Adrenal gland (tissue), 12 donors: ENCODE data around the gene ZNF765. TPM values are rescaled to one million over a fixed set of nuclear protein-coding genes. Genes with fewer than 3 reads are reported as not detected.
"Not testable (repeated sequence)": the region's sequence is repeated elsewhere in the genome, so short reads cannot be mapped to it uniquely, and the experiment has no call there.

ENCODE experiments used
- DNase-seq, 7 donors: peaks; one replicate each; pipeline ENCODE4 v3.0.0-alpha.2; 2019 to 2020
- H3K27ac ChIP-seq, 5 donors: fragments of 200-600 bp; sonication (generic) in 4 of 5; 1 replicate in 3 of 5; 2 replicates in 2 of 5; pipeline versions ENCODE4 v1.5.1 to v1.8.0; 2016 to 2020; ENCODE audit warnings: mild to moderate bottlenecking in 1 of 5
- H3K27me3 ChIP-seq: fragments of 200-600 bp; 2 replicates; pipeline ENCODE4 v1.8.0; 2021
- H3K36me3 ChIP-seq, 2 donors: fragments of 200-600 bp; replicated peaks in 1 of 2; 1 replicate in 1 of 2; 2 replicates in 1 of 2; pipeline versions ENCODE4 v1.5.1 to v1.8.0; 2018 to 2022
- H3K4me1 ChIP-seq, 2 donors: fragments of 200-600 bp; replicated peaks in 1 of 2; 1 replicate in 1 of 2; 2 replicates in 1 of 2; pipeline versions ENCODE4 v1.5.1 to v1.8.0; 2018 to 2021
- H3K4me3 ChIP-seq, 4 donors: fragments of 200-600 bp; sonication (generic) in 3 of 4; one replicate each; pipeline ENCODE4 v1.5.1; 2016 to 2018
- H3K9me3 ChIP-seq, 3 donors: fragments of 200-600 bp; sonication (generic) in 1 of 3; replicated peaks in 1 of 3; 1 replicate in 2 of 3; 2 replicates in 1 of 3; pipeline versions ENCODE4 v1.5.1 to v1.8.0; 2016 to 2021
- CTCF ChIP-seq, 6 experiments: fragments of 450-650 bp in 4 of 6; fragments of 200-600 bp in 2 of 6; sonication (generic) in 1 of 6; IDR thresholded peaks; 1 replicate in 5 of 6; 2 replicates in 1 of 6; pipeline versions ENCODE4 v1.5.1 to v1.8.0; 2016 to 2021; ENCODE audit warnings: antibody characterized with exemption in 6 of 6, mild to moderate bottlenecking in 2 of 6, moderate library complexity in 1 of 6
- POLR2A ChIP-seq, 2 donors: fragments of 450-650 bp; IDR thresholded peaks; one replicate each; pipeline ENCODE4 v1.6.1; 2017; ENCODE audit warnings: antibody characterized with exemption in 2 of 2, mild to moderate bottlenecking in 2 of 2, moderate library complexity in 1 of 2
- WGBS, 4 donors: extraction: QIAGEN DNeasy Blood & Tissue Kit in 2 of 4; methylation state at CpG; one replicate each; pipeline versions ENCODE4 v1.1.5 to v1.1.7; 2013 to 2017; 5-methylcytosine and 5-hydroxymethylcytosine counted together
- intact Hi-C, 2 donors: fragments of 100-400 bp; cut with DNase I; formaldehyde crosslinking; loops; one replicate each; pipeline versions ENCODE4 v1.14.1 to v1.15.0; 2022 to 2023
- polyA plus RNA-seq, 3 donors: library from polyadenylated mRNA; stranded (reverse); fragments of 200-250 nt in 2 of 3; fragments of 350-450 nt in 1 of 3; fragmentation: Illumina TruSeq in 1 of 3; extraction: RNeasy Lipid Tissue Mini Kit (QIAGEN cat#74804) in 1 of 3; gene quantifications; one replicate each; pipeline ENCODE4 v1.2.3, GENCODE V29; 2013 to 2014
- total RNA-seq, 9 donors: library from RNA; depleted of rRNA in 4 of 9; stranded (reverse); fragments of >200 nt in 4 of 9; fragments of 120-200 nt in 1 of 9; fragmentation: NEBNext Ultra II Directional in 1 of 9; extraction: Animal tissue kit (Norgen Biotek cat#: 25700) in 1 of 9; gene quantifications; one replicate each; pipeline versions ENCODE4 v1.1.0 to v1.2.4, GENCODE V29; 2013 to 2023
- donor health status: healthy with polysubstance abuse.
- donor health status: Bipolar disorder and iron deficiency.
- donor health status: DM: yes; HTN: yes; CAD: no.
- donor health status: DM: no; HTN: no; CAD: no.
- donor health status: DM: no; HTN: no; CAD: no.
- donor health status: DM: yes; HTN: yes; CAD: no.

ZNF765 gene
- total and polyA plus RNA-seq, 12 donors, result 4.3 to 24.0 (median 14.5) TPM

DNA sequence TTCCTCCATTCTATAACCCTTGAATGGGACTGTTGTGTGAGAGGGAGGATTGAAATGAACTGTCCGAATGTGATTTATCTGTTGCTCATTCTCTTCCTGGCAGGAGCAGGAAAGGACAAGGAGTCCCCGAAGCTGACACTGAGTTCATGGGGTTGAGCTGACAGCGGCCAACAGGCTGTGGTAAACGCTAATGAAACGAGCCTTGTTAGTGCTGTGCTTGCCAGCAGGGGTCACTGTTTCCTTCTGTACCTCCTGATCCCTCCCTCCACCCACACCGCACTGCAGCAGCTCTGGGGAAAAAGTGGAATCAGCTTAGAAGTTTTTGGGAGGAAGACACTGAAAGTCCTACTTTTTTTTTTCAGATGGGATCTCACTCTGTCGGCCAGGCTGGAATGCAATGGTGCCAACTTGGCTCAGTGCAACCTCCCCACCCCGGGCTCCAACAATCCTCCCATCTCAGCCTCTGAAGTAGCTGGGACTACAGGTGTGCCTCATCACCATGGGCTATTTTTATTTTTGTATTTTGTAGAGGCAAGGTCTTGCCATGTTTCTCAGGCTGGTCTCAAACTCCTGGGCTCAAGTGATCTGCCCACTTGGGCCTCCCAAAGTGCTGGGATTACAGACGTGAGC is 30.1 kb downstream of the ZNF765 start:
- Histone ChIP-seq H3K4me3 (no peak overlapping the region), H3K27me3 (no peaks in the 10 kb centered on the region), H3K9me3 (no peaks in the 10 kb centered on the region), H3K36me3 (no peaks in the 10 kb centered on the region), H3K4me1 (peaks cover 0 to 5% of the 10 kb centered on the region in 2 donors), H3K27ac (peak overlapping the region in 2 of 5 donors; percentile 13 to 81)
- TF ChIP-seq CTCF (IDR thresholded peaks at IDR 0.05) (peak; percentile 65 to 86 (median 78)), POLR2A (IDR thresholded peaks at IDR 0.05) (no peak)
- intact Hi-C loops, result loop anchor here in 1 of 2 donors (10.0 kb wide), 1 partner anchor 90 kb away; no protein-coding TSS in a partner anchor
- WGBS, 4 donors, result 22 to 25% (median 23%) methylated on average over 7 to 9 of the region's 9 CpGs
- peak; percentile 76 to 94 (median 85) for DNase-seq

DNA sequence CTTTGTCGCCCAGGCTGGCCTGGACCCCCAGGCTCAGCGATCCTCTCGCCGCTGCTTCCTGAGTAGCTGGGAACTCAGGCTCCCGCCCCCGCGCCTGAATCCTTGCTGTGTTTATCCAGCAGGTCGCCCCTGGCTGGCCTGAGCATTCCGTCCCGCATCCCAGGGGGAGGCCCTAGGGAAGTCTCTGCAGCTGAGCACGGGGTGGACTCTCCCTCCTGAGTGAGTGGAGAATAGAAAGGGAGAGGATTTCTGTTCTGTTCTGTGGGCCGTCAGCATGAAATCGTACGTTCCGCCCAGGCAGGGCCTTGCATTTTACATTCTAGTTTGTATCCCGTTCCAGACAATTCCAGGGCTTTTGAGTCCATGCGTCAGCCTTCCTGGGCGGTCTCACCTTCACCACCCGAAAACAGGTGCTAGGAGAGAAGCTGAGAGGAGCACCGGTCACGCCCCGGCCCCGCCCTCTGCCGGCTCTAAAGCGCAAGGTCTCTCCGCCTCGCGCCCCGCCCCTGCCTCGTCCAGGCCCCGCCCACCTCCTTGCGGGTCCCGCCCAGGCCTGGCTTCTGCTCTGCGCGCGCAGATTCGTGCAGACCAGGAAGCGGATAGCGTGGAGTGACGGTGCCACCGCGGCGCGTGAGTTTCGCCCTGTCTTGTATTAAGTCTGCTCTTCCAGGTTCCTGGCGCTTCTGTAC is 36.6 kb downstream of the ZNF765 start, which contains the start of gene ZNF761:
Gene ZNF761, plus strand, starts transcription at position 586 of the 689 bp plus-strand sequence. CDS start 15,285 bp downstream, outside the sequence.
- intact Hi-C loops, result no loop called here
- WGBS, 4 donors, result 1 to 3% (median 2%) methylated on average over 11 to 46 of the region's 46 CpGs
- Histone ChIP-seq H3K27ac (peak within 1 kb of the TSS; percentile 53 to 88 (median 70)), H3K4me1 (peaks cover 0 to 5% of the 10 kb centered on the region in 2 donors), H3K9me3 (no peaks in the 10 kb centered on the region), H3K4me3 (peak within 1 kb of the TSS in 3 of 4 donors; percentile 23 to 70 (median 50)), H3K27me3 (no peaks in the 10 kb centered on the region), H3K36me3 (no peaks in the 10 kb centered on the region)
- peak; percentile 95 to 98 (median 97) for DNase-seq
- TF ChIP-seq POLR2A (IDR thresholded peaks at IDR 0.05) (peak in 1 of 2 donors; percentile 75), CTCF (IDR thresholded peaks at IDR 0.05) (peak; percentile 17 to 49 (median 42))

DNA sequence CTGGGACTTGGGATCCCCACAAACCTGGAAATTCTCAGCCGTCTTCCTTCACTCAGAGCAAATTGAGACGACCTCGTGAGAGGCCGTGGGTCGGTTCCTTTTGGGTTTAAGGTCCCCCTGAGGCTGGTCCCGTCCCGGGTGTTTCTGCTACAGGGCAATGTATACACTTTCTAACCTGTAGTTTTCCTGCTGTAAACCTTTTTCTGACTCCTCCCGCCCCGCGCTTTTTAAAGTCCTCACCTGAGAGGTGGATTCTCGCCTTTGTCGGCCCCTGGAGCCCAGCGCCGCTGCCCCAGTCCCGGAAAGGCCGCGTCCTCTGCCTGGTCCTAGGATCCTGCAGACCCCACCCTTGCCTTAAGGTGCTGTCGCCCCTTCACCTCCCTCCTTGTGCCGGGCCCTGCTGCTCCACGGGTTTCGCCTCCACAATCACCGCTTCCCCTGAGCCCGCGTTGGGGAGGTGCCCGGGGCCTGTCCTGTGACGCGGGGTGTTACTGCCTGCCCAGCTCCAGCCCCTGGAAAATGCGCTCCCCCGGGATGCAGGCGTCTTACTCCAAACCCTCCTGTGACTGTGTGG is 37.2 kb downstream of the ZNF765 start:
- peak overlapping the region in 4 of 5 donors; percentile 55 to 75 (median 70) for H3K27ac ChIP-seq
- intact Hi-C loops, result no loop called here
- peak overlapping the region in 3 of 4 donors; percentile 23 to 70 (median 50) for H3K4me3 ChIP-seq
- TF ChIP-seq POLR2A (IDR thresholded peaks at IDR 0.05), result no peak
- TF ChIP-seq CTCF (IDR thresholded peaks at IDR 0.05), result no peak
- no peaks in the 10 kb centered on the region for H3K27me3 ChIP-seq
- peak in 4 of 7 donors; percentile 21 to 40 (median 30) for DNase-seq
- WGBS, 4 donors, result 0 to 1% (median 1%) methylated on average over 25 to 30 of the region's 30 CpGs
- peaks cover 0 to 5% of the 10 kb centered on the region in 2 donors for H3K4me1 ChIP-seq
- H3K9me3 ChIP-seq, result no peaks in the 10 kb centered on the region
- no peaks in the 10 kb centered on the region for H3K36me3 ChIP-seq

GRCh38 chr19:53443809-53444208 is 48.9 kb downstream of the ZNF765 start:
- peaks cover 0 to 12% of the 10 kb centered on the region in 2 donors for H3K36me3 ChIP-seq
- H3K9me3 ChIP-seq, H3K27ac ChIP-seq, H3K4me3 ChIP-seq, H3K4me1 ChIP-seq, H3K27me3 ChIP-seq, DNase-seq, intact Hi-C loops: not testable (repeated sequence)
- WGBS, 4 donors, result 90 to 97% (median 93%) methylated on average over 2 of the region's 2 CpGs

GRCh38 chr19:53447196-53447595 is 52.2 kb downstream of the ZNF765 start:
- WGBS, 4 donors, result 92 to 98% (median 95%) methylated on average over 5 of the region's 5 CpGs
- DNase-seq, H3K4me1 ChIP-seq, H3K9me3 ChIP-seq, H3K4me3 ChIP-seq, H3K27ac ChIP-seq, H3K27me3 ChIP-seq, intact Hi-C loops: not testable (repeated sequence)
- H3K36me3 ChIP-seq, result peaks cover 0 to 23% of the 10 kb centered on the region in 2 donors
